Adrenal gland (tissue), 5 donors: Measurements from ENCODE around the gene ODAD4.

Experiments used
- POLR2A ChIP-seq, 2 donors: fragments of 450-650 bp; IDR thresholded peaks; one replicate each; pipeline ENCODE4 v1.6.1; 2017; ENCODE audit warnings: antibody characterized with exemption in 2 of 2, mild to moderate bottlenecking in 2 of 2, moderate library complexity in 1 of 2
- TF ChIP-seq, protein P1 (sequence below), 6 experiments: fragments of 450-650 bp in 4 of 6; fragments of 200-600 bp in 2 of 6; sonication (generic) in 1 of 6; IDR thresholded peaks; 1 replicate in 5 of 6; 2 replicates in 1 of 6; pipeline versions ENCODE4 v1.5.1 to v1.8.0; 2016 to 2021; ENCODE audit warnings: antibody characterized with exemption in 6 of 6, mild to moderate bottlenecking in 2 of 6, moderate library complexity in 1 of 6
- donor health status: DM: no; HTN: no; CAD: no.

DNA sequence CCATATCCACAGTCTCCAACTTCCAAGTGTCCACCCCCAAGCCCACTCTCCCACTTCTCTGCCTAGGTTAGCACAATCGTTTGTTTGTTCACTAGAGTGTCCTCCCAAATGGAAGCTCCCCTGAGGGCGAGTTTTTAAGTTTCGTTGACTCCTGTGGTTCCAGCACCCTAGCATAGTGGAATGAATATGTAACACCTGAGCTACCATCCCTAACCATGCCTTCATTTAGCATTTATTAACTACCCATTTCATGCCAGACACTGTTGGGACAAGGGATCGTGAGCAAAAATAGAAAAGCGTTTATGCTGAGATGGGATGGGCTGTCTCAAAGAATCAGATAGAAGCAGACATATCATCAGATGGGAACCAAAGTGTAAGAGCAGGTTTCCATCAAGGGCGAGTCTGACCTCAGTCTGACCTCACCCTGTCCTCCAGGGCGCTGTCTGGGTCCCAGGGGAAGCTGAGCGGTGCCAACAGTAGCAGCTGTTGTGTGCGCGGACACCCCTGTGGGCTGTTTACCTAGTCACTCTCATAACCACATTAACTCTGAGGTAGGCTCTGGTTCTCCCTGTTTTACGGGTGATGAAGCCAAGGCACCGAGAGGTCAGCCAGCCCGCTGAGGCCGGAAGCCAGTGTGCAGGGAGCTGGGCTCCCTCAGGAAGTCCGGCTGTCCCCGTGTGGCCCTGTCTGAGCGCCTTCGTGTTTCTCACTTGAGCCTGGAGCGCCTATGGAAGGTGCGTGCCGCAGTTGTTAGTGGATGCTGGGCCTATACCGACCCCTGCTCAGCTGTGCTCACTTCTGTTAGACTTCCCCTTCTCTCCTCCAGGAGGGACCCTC is 42.4 kb downstream of the ODAD4 start:
- TF ChIP-seq, protein P1, sequence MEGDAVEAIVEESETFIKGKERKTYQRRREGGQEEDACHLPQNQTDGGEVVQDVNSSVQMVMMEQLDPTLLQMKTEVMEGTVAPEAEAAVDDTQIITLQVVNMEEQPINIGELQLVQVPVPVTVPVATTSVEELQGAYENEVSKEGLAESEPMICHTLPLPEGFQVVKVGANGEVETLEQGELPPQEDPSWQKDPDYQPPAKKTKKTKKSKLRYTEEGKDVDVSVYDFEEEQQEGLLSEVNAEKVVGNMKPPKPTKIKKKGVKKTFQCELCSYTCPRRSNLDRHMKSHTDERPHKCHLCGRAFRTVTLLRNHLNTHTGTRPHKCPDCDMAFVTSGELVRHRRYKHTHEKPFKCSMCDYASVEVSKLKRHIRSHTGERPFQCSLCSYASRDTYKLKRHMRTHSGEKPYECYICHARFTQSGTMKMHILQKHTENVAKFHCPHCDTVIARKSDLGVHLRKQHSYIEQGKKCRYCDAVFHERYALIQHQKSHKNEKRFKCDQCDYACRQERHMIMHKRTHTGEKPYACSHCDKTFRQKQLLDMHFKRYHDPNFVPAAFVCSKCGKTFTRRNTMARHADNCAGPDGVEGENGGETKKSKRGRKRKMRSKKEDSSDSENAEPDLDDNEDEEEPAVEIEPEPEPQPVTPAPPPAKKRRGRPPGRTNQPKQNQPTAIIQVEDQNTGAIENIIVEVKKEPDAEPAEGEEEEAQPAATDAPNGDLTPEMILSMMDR (IDR thresholded peaks at IDR 0.05), result no peak
- no peak for TF ChIP-seq POLR2A (IDR thresholded peaks at IDR 0.05)
